H1 (cell line): ENCODE measurements around the gene COMP.

Source experiments
- ATF2 ChIP-seq: IDR thresholded peaks from 2 replicates; pipeline ENCODE4 v1.6.1; 2012; ENCODE audit warnings: low read length, inconsistent platforms
- CEBPB ChIP-seq: IDR thresholded peaks from 2 replicates; pipeline ENCODE4 v1.6.1; 2012; ENCODE audit warnings: low read depth, low read length
- CHD1 ChIP-seq: IDR thresholded peaks from 2 replicates; pipeline ENCODE4 v1.6.1; 2012; ENCODE audit warnings: low read depth, low read length, improper control_type of control experiment
- CHD2 ChIP-seq: IDR thresholded peaks from 2 replicates; pipeline ENCODE4 v1.6.1; 2012; ENCODE audit warnings: low read length, improper control_type of control experiment
- CTCF ChIP-seq, 3 experiments: IDR thresholded peaks; 1 replicate in 2 of 3; 2 replicates in 1 of 3; pipeline versions ENCODE4 v1.5.1 to v1.6.1; 2011; ENCODE audit warnings: low read length in 3 of 3, mild to moderate bottlenecking in 3 of 3, inconsistent platforms in 2 of 3, low read depth in 1 of 3, moderate library complexity in 1 of 3; ENCODE audit not compliant: insufficient read depth in 1 of 3; ENCODE audit errors: control extremely low read depth in 1 of 3
- GABPA ChIP-seq: IDR thresholded peaks from 2 replicates; pipeline ENCODE4 v1.6.1; 2011; ENCODE audit warnings: mild to moderate bottlenecking, low read length, moderate library complexity, borderline replicate concordance; ENCODE audit not compliant: insufficient read depth
- KDM5A ChIP-seq: fragments of 200-600 bp; IDR thresholded peaks from 2 replicates; pipeline ENCODE4 v1.7.1; 2012; ENCODE audit warnings: mild to moderate bottlenecking, low read length, inconsistent platforms, mixed read lengths
- POLR2A ChIP-seq, 2 experiments: IDR thresholded peaks; 1 replicate in 1 of 2; 2 replicates in 1 of 2; pipeline ENCODE4 v1.6.1; 2011; ENCODE audit warnings: low read depth in 2 of 2, low read length in 2 of 2, mild to moderate bottlenecking in 2 of 2; ENCODE audit errors: control extremely low read depth in 1 of 2
- TBP ChIP-seq: IDR thresholded peaks from 2 replicates; pipeline ENCODE4 v1.6.1; 2011; ENCODE audit warnings: low read depth, low read length, improper control_type of control experiment
- TCF12 ChIP-seq: IDR thresholded peaks from 2 replicates; pipeline ENCODE4 v1.6.1; 2011; ENCODE audit warnings: low read depth, mild to moderate bottlenecking, low read length
- YY1 ChIP-seq: IDR thresholded peaks from 2 replicates; pipeline ENCODE4 v1.6.1; 2011; ENCODE audit warnings: low read depth, mild to moderate bottlenecking, low read length

- TF ChIP-seq CHD2 (no peak), TBP (no peak), POLR2A (IDR thresholded peaks at IDR 0.05; ENCODE audit: control extremely low read depth in 1 of 2, low read depth in 2 of 2, low read length in 2 of 2) (no peak), CEBPB (no peak), CTCF (IDR thresholded peaks at IDR 0.05; ENCODE audit: control extremely low read depth in 1 of 3, insufficient read depth in 1 of 3, low read depth in 1 of 3, low read length in 3 of 3) (no peak), TCF12 (no peak), ATF2 (no peak), CHD1 (no peak), KDM5A (no peak), GABPA (no peak), YY1 (no peak)
These were observed 21.9 kb downstream of the COMP start for GRCh38 chr19:18768997-18769891.
